Putamen (tissue), 1 donor: ENCODE measurements around the gene C16orf74.

ENCODE experiments used
- DNase-seq: peaks from one replicate; pipeline ENCODE4 v3.0.0-alpha.2; 2016; ENCODE audit warnings: low spot score

Gene C16orf74

DNA sequence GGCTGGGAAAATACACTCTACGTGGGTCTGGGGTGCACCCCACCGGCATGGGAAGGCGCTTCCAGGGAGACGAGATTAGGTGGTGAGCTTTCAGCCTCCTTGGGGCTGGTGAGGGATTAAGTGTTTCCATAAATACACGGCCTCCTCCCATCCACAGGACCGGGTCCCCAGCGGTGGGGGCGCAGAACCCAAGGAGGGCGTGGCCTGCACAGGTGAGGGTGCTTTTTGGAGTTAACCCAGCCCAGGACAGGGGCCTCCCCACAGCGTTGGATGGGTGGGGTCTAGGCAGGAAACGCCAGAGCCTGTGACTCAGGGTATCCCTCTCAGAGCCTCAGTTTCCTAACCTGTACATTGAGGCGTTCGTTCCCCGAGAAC is 1.1 kb downstream of the C16orf74 start:
- DNase-seq, result no peak

DNA sequence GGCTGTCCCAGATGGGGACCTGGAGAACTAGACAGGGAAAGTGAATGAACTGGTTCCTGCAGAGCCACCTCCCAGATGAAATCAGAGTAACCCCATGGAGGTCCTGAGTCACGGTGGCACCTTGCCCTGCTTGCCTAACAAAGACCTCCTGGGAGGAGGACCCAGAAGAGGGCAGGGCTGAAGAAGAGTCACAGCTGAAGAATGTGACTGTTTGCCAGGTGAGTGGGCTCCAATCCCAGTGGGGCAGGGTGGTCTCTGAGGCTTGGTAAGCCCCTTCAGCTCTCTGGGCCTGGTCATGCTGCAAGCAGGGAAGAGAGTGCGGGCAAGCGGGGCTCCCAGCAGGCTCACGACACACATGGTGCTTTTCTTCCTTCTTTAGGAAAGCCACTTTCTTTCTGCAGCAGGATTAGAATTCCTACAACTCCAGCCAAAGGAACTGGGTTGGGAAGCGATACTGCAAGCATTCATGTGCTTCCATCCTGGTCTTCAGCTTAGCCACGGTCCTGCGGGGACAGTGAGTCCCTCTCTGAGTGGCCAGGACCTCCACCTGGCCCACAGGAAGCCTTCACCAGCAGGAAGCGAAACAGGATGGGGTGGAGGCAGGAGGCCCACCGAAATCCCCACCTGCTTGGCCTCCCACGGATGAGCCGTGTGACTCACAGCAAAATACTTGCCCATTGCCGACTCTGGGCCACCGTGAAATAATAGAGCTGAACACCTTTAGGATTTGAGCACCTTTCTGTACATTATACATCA is 4.3 kb downstream of the C16orf74 start:
- no peak for DNase-seq

DNA sequence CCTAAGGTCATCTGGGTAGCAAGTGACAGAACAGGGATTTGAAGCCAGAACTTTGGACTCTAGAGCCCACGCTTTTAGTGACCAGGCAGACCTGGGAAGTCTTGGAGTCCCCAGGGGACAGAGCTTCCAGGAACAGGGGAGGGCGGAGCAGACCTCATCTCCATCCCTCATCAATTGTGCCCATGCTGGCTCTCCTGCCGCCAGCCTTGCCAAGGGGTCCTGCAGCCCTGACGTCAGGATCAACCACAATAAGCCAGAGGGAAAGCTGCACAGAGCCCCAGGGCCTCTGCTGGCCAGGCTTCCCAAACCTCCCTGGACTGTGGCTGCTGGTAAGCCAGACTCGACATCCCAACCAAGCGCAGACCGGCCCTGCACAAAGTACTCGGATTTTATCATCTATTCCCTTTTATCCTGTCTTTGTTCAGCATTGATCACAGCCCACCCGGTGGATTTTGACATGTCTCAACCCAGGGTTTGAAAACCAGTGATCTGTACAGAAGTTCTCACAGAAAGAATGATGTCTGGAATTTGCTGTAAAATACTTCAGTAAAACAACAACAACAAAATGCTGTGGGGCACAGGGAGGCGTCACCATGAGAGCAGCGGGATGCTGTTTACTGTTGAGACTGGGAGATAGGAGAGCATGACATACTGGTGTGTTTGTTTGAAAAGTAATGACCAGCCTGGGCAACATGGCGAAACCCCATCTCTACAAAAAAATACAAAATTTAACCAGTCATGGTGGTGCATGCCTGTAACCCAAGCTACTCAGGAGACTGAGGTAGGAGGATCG is 11.8 kb downstream of the C16orf74 start:
- no peak for DNase-seq

DNA sequence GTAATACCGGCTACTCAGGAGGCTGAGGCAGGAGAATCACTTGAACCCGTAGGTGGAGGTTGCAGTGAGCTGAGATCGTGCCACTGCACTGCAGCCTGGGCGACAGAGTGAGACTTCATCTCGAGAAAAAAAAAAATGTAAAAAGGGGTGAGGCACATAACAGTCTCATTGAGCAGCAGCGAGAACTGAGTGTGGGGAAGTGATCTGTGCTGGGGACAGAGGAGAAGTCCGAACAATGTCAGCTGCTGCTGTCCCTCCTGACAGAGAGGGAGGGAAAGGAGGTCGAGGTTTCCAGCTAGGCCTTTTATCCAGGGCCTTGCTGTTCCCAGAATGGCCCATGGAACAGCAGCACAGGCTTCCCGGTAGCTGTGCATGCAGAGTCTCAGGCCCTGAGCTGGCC is 14.0 kb downstream of the C16orf74 start:
- no peak for DNase-seq

DNA sequence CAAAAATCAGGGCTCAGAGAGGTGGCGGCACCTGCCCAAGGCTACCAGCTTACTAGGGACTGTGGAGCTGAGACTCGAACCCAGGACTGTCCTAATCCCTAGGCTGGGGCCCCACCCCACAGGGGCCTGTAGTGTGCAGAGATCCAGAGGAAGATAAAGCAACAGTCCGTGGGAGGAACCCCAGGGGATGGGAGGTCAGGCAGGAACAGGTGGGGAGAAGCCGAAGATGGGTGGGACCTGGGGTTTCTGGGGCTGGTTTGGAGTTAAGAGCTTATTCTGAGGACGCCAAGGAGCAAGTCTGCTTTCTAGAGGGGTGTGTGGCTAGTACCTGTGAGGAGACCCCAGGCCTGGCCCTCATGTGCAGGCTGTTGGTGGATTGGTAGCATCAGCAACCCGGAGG is 14.9 kb downstream of the C16orf74 start:
- no peak for DNase-seq

DNA sequence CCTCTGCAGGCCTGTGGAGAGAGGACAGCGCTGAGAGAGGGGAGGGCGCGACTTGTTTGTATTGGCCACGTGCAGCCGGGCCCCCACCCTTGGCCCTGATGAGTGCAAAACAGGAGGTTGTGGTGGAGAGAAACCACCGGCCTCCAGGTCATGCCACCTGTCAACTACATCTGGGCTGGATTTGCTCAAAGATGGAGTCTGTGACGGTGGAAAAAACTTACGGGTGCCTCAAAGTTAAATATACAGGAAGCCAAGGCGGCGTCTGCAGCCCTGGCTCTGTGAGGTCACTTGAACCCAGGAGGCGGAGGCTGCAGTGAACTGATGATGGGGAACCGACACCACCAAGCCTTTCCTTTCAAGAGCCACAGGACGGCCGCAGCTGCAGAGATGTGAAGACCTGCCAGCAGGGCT is 15.7 kb downstream of the C16orf74 start:
- no peak for DNase-seq

DNA sequence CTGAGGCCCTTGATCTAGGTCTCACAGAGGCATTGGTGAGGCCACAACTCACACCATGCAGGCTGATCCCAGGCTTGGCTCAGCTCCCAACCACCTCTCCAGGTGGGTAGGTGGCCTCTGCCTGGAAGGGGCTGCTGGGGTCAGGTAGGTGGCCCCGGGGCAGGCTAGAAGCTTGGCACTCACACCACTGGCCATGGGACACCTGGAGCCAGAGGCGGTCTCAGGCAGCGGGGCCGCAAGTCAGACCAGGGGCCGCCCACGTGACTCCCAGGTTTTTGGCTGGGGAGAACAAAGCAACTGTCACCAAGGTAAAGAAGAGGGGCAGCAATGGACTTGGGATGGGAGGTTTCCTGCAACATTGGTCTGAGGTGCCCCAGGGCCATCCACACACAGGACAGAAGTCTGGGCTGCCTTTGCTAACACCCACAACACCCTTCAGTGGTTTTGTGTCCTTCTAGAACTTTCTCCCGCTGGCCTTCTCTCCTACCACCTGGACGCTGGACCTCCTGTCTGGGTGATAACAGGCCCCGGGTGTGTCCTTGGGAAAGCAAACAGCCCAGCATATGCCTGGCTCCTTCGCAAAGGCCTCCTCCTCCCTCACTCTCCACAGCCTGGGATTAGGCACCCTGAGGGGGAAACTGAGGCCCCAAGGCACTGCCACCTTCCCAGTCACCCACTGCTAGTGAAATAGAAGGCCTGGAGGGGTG is 16.4 kb downstream of the C16orf74 start:
- no peak for DNase-seq

DNA sequence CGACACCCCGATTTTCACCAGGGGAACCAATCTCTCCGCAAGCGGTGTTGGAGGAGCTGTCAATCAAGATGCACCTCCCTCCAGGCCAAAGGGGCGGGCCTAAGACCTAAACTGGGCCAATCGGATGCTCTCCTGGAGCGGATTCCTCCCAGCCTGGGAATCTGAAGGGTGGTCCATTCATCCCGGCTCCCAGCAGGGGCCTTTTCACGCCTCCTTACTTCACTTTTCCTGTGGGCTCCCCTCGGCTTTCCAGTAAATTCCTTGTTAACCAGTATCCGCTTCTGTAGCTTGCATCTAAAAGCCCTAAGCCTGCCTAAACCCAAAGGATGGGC is 17.1 kb downstream of the C16orf74 start:
- no peak for DNase-seq

DNA sequence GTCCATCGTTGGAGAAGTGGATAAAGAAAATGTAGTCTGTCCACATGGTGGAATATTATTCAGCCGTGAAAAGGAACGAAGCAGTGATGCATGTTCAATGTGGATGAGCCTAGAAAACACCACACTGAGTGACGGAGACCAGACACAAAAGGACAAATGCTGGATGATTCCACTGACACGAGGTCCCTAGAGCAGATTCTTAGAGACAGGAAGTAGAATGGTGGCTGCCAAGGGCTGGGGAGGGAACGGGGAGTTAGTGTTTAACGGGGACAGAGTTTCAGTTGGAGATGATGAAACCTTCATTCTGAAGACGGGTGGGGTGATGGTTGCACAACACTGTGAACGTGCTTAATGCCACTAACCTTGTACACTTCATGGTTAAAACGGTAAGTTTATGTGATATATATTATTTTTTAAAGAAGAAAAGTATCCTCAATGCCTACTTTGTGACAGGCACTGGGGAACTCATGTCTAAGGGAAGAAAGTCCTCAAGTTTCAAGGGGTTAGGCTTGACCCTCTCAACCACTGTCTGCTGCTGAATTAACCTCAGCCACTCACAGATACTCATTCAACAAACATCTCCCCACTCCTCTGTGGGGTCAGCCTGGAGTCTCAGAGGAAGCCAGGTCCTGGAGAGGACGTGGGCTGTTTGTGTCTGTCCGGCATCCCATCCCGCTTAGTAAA is 17.6 kb downstream of the C16orf74 start:
- no peak for DNase-seq

DNA sequence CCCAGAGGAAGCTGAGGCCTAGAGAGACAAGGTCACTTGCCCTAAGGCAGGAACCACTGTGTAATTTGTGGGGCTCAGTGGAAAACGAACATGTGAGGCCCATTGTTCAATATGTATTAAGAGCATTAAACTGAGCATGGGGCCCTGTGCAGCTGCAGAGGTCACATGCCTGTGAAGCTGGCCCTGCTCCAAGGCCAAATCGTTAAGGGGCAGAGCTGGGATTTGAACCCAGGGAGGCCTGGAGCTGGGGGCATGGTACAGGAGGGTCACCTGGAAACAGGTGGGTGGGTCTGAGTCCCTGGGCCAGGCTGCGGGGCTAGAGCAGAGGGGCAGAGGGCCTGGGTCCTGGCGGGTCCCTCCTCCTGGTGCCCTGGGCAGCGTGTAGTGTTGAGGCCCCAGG is 19.7 kb downstream of the C16orf74 start:
- no peak for DNase-seq

DNA sequence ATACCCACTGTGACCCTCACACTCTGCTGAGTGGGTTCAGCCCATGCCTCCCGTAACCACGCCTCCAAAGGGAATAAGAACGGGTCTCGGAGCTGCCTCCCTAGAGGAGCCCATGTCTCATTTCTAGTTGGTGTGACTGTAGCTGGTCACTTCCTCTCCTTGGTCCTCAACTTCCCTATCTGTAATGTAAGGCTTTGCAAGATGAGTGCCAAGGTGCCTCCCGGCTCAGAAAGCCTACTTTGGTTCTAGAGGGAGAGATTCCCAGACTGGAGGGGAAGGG is 20.8 kb downstream of the C16orf74 start:
- DNase-seq, result no peak

DNA sequence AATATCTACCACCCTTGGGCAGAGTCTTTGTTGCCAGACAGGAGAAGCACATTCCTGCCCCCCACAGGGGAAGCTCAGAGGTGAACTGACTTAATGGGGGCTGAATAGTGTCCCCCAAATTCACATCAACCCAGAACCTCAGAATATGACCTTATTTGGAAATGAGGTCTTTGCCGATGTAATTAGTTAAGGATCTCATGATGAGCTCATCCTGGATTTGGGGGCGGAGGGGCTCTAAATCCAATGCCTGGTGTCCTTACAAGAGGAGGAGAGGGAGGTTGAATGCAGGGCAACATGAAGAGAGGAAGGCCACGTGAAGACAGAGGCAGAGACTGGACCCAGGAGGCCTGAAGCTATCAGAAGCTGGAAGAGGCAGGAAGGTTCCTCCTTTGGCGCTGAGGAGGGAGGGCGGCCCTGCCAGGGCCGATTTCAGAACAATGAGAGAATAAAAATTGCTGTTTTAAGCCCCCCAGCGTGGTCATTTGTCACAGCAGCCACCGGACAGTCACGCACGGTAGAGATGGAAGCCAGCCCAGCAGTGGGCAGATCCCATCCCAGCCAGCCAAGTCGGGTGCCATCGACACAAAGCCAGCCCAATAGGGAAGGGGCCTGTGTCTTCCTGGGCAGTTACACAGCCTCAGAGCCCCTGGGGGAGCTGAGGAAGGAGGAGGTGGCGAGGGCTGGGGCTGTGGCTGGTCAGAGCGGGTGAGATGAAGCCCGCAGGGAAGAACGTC is 21.3 kb downstream of the C16orf74 start:
- no peak for DNase-seq

DNA sequence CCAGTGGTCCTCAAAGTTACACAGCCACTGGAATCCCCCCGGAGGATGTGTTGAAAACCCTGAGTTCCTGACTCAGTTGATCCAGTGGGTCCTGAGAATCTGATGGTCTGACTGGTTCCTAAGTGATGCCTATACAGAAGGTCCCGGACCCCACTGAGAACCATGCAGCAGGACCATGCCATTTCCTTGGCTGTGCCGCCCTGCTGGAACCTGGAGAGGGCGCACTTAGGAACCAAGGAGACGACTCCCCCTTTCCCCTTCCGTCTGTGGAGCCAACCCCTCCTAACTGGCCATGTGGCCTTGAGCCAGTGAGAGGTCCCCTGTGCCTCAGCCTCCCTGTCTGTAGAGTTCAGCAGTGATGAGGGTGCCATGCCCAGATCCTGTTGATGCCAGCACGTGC is 22.0 kb downstream of the C16orf74 start:
- DNase-seq, result no peak

DNA sequence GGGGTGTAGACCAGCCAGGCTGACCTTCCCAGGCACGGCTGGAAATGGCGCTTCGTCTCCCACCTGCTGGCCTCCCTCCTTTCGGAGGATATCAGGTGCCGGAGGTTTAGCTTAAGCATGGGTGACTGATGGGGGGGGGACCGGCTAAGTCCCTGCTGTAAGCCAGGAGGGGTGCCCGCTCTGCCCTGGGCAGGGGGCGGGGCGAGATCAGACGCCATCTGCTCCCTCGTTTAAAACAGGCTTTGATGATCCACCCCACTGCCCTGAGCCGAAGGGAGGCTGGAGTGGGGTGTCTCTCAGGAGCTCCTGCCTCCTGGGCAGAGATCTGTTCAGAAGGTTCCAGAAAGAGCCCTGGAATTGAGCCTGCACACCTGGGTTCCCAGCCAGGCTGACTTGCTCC is 26.0 kb downstream of the C16orf74 start:
- no peak for DNase-seq

DNA sequence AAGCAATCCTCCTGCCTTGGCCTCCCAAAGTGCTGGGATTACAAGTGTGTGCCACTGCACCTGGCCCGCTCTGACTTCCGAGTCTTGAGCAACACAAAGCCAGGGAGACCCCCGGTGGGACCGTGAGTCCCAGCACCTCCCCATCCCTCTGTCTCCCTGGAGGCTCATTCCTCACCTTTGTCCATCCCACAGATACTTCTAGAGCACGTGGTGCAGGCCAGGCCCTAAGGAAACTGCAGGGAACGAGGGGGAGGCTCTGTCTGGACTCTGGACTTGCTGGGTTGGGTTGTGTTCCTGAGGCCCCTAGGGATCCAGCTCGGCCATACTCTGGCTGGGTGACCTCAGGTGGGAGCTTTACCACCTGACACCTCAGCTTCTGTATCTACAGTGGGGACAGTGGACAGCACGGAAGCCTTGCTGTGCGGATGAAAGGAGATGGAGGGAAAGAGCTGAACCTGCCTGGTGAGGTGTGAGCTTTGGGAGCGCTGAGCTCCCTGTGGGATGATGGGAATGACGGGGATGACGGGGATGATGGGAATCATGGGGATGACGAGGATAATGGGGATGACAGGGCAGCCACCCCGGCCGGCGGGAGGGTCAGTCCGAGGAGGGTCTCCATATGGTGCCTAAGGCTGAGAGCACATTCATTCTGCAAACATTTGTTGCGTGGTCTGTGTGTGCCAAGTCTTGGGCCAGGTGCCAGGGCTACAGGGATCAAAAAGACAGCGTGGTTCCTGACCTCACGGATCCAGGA is 26.6 kb downstream of the C16orf74 start:
- DNase-seq, result no peak

DNA sequence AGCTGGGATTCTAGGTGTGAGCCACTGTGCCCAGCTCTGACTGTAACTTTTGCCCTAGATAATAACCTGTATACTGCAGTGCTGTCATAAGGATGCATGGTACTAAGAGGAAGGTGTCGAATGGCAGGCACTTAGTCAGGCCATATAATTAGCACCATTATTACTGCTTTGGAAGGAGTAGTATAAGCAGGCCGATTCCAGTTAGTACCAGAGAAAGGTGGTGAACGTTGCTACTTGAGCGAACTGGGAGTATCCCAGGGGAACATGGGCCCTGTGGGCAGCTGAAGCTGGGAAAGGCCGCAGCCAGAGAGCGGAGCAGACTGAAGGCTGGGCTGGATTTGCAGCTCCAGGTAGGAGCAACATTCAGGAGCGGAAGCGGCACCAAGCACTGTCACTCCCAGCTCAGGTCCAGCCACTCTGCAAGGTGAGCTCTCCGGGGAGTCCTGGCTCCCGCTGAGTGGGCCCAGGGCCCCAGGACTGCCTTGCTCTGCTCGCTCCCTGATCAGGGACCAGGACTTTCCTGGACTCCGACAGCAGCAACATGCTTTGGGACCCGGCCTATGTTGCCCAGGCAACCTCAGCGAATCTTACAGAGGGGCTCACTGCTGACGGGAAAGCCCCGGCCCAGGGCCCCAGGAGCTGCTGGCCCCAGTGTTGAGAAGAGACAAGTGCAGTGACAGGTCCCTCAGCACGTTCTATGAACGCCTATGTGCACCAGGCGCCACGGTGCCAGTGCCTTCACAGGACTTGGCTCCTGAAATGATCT is 28.6 kb downstream of the C16orf74 start:
- no peak for DNase-seq

DNA sequence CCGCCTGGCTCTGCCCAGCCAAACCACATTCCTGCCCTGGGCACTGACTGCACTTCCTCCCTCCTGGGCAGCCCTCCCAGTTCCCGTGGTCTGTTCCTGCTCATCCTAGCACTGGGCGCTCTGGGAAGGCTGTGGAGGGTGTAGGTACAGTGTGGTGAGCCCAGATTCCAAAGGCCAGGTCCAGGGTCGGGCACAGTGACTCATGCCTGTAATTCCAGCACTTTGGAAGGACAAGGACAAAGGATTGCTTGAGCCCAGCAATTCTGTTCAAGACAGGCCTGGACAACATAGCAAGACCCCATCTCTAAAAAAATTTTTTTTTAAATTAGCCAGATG is 30.6 kb downstream of the C16orf74 start:
- no peak for DNase-seq

DNA sequence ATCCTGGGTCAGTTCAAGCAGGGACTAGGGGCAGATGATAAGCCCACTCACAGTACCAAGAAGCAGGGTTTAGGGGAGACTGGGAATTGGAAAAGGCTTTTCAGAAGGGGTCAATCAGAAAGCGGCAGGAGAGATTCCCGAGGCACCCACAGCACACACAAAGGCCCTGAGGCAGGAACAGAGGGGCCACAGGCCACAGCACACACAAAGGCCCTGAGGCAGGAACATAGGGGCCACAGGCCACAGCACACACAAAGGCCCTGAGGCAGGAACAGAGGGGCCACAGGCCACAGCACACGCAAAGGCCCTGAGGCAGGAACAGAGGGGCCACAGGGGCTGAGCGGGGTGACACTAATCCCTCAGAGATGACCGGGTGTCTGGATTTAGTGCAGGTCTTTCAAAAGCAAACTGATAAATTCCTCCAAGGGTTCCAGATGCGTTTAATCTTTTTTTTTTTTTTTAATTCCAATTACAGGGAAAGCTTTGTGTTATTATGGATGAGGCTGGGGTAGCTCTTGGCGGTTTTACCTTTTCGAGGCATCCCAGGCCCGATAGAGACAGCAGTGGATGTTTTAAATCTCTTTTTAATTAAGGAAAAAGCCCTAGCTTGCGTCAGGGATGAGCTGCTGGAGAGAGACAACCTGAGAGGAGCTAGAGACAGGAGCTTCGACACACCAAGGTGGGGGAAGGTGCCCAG is 31.1 kb downstream of the C16orf74 start:
- DNase-seq, result no peak

DNA sequence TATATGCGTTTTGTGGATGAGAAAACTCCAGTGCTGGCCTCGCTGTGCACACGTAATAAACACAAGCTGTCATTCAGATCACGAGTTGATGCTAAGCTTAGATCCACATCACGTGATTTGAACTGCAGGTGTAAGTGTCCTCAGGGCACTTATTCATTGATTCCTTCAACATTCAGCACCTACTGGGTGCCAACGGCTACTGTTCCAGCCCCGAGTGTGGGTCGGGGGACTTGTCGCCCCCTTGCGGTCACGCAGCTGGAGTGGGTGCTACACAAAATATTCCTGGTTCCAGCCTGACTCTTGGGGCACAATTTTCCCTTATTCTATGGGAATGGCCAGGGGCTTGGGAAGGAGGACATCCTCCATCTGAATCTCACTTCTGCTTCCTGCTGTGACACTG is 32.2 kb downstream of the C16orf74 start:
- no peak for DNase-seq

DNA sequence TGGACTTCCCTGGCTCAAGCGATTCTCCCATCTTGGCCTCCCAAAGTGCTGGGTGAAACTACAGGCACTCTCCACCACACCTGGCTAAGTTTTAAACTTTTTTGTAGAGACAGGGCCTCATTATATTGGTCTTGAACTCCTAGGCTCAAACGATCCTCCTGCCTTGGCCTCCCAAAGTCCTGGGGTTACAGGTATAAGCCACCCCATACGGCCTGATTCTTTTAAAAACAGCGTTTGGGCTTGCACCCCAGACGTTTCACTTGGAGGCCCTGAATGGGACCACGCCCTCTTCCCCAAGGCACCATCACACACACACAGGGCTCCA is 32.8 kb downstream of the C16orf74 start:
- DNase-seq, result no peak
